Stimulated activated naive CD4-positive, alpha-beta T cell (primary cell): Measurements from ENCODE around the gene TK2.
"Not testable (repeated sequence)": the region's sequence is repeated elsewhere in the genome, so short reads cannot be mapped to it uniquely, and the experiment has no call there.

Experiments used
- DNase-seq, 6 experiments: peaks; one replicate each; lab custom pipeline; 2025; lab: John Stamatoyannopoulos, UW

TK2 gene

DNA sequence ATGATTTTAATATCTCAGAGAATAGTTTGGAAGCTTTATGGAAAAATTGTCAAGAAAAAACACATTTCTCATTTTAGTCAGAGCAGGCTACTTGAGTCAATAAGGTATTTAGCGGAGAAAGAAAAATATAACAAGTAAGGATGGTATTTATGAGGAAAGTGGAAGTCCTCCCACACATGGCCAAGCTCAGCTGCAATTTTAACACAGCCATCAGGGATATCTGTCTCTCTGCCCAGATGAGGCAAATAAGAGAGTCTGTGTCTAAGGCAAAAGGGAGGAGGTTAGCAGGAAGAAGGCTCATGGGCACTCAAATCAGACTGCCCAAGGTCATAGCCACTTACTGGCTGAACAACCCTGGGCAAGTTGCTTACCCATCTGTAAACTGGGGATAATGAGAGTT, 24.2 kb upstream of the TK2 start:
- DNase-seq = no peak

DNA sequence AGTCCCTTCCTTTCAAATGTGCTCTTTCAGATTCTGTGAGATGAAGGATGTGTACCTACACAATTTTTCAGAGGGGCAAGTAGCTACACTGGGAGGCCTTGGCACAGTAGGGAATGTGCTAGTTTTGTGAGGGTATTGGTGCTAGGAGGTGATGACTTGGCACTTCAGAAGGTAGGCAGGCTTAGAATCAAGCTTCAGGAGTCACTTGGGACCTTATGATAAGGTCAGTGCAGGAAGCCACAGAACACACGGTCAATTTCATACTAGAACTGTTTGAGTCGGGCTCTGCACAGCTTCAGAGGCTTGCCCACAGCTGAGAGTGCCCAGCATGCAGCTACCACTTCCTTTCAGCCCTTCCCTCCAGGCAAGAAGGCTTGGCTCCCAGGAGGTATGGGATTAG, 22.4 kb upstream of the TK2 start:
- DNase-seq = no peak

DNA sequence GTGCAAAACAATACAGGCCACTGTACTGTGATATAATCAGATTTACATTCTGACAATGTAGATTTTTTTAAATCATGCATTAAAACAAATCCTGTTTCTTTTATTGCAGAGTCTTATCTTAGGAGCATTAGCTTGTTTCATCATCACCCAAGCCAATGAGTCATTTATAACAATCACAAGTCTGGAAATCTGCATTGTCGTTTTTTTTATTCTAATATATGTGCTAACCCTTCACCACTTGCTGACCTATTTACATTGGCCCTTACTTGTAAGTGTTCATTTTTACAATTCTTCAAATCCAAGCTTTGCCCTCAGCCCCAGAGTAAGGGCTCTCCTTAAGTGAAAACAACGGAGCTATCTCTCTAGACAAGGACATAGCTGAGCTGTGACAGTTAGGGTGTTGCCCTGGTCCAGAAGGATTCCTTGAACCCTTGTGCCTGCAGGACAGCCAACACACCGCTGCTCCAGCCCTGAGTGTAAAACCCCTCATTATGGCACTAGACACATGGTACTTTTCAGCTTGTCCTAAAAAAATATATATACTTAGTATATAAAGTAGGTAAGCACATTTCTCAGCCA, 20.0 kb upstream of the TK2 start:
- no peak for DNase-seq

DNA sequence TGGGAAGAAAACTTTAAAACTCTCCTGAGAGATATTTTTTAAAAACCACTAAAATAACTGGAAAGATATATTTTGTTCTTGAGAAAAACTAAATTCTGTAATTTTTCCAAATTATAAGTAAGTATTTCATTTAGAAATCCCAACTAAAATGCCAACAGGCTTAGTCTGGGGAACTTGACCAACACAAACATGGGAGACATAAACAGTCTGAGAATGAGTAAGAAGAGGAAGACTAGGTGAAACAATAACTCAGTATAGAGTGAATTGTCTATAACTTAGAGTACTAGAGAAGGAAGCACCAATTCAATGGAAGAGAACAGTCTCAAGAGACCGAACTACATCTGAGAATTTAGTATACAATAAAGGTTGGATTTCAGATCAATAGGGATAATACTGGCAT, 19.2 kb upstream of the TK2 start:
- no peak for DNase-seq

DNA sequence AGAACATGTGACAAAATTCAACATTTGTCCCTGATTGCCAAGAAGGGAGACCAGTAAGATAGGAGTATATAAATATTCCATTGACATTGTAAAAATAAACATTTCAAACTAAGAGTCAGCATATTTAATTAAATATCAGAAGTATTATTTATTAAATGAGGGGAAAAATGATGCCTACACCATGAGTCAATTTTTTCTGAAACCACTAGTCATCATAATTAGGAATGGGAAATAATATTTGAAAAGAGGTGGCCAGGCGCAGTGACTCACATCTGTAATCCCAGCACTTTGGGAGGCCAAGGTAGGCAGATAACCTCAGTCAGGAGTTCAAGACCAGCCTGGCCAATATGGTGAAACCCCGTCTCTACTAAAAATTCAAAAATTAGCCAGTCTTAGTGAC, 18.4 kb upstream of the TK2 start:
- no peak for DNase-seq

DNA sequence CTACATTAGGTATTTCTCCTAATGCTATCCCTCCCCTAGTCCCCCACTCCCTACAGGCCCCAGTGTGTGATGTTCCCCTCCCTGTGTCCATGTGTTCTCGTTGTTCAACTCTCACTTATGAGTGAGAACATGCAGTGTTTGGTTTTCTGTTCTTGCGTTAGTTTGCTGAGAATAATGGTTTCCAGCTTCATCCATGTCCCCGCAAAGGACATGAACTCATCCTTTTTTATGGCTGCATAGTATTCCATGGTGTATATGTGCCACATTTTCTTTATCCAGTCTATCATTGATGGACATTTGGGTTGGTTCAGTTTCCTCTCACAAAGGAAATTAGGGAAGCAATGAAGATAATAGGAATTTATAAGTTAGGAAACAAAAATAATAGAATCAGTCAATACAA, 17.3 kb upstream of the TK2 start:
- DNase-seq = not testable (repeated sequence)

DNA sequence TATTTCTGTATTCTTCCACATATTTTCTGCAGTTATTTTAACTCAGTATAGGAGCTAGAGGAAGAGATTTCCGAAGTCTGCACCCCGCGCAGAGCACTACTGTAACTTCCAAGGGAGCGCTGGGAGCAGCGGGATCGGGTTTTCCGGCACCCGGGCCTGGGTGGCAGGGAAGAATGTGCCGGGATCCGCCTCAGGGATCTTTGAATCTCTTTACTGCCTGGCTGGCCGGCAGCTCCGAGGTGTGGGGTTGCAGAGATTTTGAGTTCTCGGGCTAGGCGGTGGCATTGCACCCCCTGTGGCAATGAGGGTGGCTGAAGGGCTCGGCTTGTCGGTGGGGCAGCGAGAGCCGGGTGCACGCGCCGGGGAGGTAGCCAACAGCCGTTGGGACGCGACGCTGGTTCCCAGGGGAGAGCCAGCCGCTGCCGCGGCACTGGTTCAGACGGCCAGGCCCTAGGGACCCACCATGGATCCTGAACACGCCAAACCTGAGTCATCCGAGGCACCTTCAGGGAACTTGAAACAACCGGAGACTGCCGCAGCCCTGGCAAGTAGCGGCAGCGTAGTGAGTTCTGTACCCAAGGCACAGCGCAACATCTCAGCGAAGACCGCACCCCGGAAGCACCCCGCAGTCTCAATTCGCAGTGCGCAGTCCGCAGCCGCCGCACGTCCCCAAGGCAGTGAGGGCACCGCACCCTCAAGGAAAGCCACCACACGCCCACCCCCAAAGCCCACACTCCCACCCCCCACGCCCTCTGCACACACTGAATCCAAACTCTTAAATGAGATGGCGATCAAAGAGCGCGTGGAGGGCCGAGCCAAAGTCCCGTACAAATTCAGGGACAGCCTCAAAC, 16.4 kb upstream of the TK2 start, which contains the start of gene CMTM1:
Gene CMTM1, plus strand, starts transcription at position 389 of the 851 bp plus-strand sequence. Its CDS starts 75 bp downstream, at position 464.
- no peak for DNase-seq

DNA sequence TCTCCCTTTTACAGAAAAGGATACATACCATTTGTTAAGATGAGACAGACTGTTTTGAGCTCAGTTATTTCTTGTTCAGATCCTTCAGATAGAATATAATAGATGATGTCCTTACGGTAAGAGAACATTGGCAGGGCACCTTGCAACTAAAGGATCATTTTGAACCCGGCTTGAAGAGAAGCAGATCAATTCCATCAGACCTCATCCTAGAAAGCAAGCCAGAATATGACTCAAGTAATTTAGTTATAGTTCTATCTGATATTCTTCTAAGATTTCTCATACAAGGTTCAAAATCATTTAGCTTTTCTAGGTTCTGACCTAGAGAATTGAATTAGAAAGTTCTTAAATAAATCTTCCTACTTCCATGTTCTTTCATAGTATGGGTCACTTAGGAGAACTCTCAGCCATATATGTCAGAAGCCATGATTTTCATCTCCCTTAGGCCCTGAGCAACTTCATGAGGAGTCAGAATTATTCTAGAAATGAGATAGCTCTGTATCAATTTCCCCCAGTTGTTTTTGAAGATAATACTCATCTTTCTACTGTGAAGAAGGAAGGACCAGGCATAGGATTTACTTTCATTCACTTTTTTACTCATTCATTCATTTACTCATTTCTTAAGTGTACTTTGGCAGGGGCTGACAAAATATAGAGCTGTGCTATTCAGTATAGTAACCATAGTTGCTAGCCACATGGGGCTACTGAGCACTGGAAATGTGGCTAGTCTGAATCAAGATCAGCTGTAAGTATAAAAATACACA, 13.8 kb upstream of the TK2 start:
- no peak for DNase-seq

DNA sequence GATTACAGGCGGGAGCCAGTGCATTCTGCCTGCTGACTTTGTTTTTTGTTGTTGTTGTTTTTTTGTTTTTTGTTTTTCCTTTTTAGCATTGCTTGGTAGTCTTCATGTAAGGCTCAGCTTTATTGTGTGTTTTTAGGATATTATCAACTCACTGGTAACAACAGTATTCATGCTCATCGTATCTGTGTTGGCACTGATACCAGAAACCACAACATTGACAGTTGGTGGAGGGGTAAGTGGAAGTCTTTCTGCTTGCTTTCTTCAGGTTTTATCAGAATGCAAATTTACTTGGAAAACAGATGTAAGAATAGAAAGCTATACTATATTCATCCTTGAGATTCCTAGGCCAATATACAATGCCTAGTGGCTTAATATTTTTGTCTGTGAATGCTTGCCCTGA, 13.1 kb upstream of the TK2 start:
- DNase-seq = no peak

DNA sequence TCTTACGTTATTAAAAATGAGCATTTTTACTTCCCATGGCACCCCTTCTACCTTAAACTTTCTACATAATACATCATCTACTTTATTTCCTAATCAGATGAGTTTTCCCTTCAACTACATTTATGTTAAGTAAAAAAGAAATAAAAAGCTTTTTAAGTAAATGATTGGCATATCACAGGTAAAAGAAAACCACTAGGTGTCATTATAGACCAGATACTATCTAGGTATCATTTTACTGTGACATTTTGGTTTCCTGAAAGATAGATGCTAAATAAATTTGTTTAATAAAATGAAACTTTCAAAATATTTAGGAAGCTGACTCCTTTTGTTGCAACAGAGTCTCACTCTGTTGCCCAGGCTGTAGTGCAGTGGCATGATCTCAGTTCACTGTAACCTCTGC, 12.5 kb upstream of the TK2 start:
- DNase-seq = peak in 3 of 6 experiments; percentile 22 to 40 (median 35)

DNA sequence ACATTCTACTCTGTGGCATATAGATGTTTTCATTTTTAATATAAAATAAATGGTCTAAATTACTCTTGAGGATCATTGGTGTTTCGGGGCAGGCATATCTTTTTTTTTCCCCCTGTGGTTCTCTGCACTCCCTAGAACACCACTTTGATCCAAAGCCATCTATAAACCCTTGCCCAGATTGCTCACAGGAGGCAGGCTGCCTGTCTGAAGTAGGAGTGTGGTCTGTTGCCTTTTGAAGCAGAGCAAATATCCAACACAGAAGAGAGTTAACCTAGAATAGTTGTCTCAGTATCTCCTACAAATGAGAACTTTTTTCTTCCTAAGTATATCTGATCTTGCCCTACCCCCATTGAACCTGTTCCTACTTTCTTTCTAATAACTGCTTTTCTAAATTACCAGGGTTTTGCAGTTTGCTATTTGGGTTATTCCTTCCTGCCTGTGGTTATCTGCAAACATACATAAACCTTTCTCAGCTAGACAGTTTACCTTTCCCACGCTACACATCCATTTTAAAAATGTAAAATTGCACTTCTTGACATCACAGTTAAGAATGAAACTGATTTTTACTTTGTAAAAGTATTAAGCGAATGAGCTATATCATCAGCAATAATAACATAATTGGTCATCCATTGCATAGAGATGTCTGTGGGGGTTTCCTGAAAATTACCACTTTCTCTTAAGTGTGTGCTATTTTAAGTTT, 11.6 kb upstream of the TK2 start:
- no peak for DNase-seq

DNA sequence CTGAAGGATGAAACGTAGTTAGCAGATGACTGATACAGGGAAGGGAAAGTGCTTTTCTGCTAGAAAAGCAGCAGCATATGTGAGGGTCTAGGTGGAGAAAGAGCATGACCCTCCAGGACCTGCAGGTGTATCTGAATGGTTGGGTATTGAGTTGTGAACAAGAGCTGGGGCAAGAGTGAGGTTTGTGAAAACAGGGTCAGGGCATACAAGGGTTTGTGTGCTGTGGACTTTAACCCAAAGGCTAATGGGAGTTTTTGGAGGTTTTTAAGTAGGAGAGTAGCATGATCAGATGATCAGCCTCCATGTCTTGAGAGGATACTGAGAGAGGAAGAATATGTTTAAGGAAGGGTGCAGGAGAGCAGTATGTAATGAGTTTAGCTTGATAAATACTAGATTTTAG, 10.2 kb upstream of the TK2 start:
- no peak for DNase-seq

DNA sequence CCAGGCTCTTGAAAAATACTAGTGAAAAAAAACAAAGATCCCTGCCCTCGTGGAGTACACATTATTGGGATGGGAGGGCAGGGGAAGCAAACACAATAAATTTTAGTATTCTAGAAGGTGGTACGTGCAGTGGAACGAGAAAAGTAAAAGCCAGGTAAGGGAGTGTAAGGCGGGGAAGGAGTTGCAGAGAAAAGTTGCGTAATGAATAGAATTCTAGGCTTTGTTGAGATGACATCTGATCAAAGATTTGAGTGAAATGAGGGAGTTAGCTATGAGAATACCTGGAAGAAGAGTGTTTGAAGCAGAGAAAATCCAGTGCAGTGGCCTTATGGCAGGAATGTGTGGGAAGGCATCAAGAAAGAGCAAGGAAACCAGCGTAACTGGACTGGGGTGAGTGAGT, 4.6 kb upstream of the TK2 start:
- no peak for DNase-seq

DNA sequence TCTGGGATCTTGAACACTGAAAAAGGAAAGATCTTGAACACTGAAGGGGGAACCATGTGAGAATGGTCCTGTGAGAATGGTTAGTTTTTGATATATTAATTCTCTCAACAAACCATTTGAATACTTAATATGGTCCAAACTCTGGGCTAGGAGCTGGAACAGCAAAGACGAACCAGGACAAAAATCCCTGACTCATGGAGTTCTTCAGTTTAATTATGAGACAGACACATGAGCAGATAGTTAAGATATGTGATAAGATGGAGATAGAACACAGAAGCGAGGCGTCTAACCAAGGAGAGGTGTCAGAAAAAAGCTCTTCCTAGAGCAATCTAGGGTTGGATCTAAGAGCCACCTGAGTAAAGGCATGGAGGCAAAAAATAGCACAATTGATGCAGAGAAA, 4.1 kb upstream of the TK2 start:
- DNase-seq = no peak

DNA sequence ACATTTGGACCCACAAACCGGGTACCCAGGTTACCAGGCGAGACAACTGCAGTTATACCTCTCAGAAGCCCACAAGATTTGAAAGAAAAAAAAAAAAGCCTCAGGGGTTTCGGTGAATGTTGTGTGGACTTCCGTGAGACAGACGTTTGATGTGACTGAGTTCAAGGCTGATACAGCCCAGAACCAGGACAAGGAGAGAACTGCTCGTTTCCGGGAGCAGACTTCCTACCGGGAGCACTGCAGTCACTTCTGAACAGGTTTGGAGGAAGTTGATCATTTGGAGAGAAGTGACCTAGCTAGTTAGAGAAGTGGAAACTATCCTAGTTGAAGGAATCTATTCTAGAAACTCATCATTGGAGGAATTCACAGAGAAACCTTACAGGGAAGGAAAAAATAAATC, 3.3 kb upstream of the TK2 start:
- peak in 1 of 6 experiments; percentile 6 for DNase-seq

DNA sequence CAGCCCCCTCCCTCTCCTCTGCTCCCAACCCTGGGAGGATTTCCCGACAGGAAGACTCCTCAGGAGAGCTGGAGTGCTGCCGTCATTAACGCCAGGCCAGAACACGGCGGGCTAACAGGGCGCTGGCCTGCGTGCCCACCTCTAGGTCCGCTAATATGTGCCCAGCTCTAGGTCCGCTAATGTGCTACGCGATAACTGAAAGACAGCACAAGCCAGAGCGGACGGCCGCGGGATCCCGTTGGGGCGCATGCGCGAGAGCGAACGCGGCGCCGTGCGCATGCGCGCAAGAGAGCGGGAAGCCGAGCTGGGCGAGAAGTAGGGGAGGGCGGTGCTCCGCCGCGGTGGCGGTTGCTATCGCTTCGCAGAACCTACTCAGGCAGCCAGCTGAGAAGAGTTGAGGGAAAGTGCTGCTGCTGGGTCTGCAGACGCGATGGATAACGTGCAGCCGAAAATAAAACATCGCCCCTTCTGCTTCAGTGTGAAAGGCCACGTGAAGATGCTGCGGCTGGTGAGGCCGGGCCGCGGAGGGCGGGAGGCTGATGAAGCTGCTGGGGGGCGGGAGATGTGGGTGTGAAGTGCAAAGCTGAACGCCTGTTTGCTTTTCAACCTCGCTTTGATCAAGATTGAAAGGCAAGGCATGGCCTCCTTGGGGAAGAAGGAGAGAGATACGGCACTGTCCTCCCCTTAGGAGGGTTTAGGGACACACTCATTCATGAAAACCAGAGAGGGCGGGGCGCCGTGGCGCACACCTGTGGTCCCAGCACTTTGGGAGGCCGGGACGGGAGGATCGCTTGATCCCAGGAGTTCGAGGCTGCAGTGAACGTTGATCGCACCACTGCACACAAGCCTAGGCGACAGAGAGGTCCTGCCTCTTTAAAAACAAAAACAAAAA, 2.6 kb upstream of the TK2 start, which contains the start of gene CKLF:
Gene CKLF, plus strand, starts transcription at position 291 of the 892 bp plus-strand sequence. Its CDS starts 140 bp downstream, at position 431.
- DNase-seq = peak; percentile 79 to 92 (median 84)

DNA sequence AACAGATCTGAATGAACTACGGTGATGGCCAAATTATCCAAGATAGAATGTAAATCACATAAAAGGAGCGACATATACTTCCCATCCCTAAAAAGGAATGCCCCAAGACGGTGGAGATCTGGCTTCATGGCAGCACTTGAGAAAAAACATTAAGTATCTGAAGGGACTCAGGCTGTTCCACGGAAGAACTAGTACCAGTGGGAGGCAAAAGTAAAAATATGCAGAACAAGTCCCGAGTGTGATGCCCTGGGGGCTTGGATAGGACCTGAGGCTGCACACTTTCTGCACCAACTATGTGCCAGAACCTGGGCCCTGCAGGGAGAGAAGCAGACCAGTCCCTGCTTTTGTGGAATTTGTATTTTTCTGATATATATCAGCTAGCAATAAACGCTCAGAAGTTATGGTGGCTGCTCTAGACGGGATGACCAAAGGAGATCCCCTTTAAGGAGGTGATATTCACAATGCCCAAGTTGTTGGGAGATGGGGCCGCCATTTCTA, 1.9 kb upstream of the TK2 start:
- DNase-seq = peak in 2 of 6 experiments; percentile 36 to 54

DNA sequence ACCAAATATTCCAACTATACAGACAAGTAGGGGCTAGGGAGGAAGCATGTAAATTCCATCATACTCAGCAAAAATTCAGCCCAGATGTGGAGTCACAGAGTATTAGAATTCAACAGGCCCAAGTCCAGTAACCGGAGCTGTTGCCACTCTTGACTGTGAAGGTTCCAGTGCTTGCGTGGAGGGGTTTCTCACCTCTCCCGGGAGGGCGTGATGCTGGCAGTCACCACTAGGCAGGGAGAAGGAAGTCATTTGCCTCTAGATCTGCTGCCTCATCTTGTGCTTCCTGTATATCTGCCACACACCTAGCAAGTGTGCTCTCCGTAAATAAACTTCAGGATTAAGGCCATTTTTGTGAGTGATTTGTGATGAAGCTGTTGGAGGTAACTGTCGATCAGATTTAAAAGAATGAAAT, 1.4 kb upstream of the TK2 start:
- peak; percentile 23 to 60 (median 52) for DNase-seq

DNA sequence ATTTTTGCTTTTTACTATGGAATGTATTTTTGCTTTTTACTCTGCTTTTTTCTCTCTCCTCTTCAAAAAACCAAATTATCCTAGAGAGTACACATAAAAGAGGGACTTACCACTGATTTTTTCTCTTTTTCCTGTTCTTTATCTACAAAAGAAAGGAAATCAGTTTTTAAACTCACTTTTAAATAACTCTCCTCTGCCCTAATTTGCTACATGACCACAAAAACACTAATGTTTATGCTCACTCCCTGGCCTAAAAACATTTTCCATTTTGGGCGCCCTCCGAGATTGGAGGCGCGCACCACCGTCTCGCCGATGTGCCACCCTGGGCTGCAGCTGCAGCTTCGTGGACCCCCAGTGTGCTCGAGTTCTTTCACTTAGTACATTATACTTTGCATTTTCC, 1.1 kb downstream of the TK2 start:
- peak in 1 of 6 experiments; percentile 52 for DNase-seq

DNA sequence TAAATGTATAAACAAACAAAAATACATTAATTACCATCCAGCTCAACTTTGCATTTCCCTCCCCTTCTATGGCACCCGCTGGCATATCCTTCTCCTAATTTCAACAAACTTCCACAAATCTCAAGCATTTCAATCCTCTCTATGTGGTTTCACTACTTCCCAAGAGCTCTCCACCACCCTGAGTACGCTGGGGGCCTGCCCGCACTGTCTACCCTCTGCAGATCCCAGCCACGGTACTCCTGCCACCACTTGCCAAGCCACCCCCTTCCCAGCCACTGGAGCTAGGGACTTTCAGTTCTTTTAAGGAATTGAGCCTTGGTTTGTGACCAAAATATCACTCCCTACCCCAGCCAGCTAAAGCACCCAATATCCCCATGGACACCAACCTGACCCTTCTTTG, 1.9 kb downstream of the TK2 start:
- no peak for DNase-seq
